ENCODE results near the gene SOX10. TPM values are rescaled to one million over a fixed set of nuclear protein-coding genes. Genes with fewer than 3 reads are reported as not detected.

SOX10 gene
- total RNA-seq, 4 donors from 2014 or later: 15.2 to 30.8 (median 20.5) TPM

DNA sequence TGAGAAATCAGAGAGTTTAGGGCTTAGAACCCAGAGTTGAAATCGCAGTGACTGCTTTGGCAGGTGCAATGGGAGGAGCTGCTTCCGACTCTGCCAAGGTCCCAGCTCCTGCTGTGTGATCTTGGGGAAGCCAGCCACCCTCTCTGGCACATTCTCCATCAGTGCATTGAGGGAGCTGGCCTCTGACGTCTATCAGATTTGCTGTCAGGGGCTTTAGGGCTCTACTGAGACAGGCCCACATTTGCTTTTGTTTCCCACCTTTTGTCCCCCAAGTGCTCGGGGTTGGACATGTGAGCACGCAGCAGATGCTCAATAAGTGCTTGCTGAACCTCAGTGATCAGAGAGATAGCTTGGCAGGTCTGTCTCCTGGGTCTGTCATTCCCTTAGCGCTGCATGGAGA lies 10.6 kb upstream of the SOX10 start:
- WGBS: 92% methylated on average over 6 of the region's 6 CpGs
- H3K9me3 ChIP-seq: no peaks in the 10 kb centered on the region
- TF ChIP-seq EP300 (IDR thresholded peaks at IDR 0.05) (no peak), POLR2A (IDR thresholded peaks at IDR 0.05) (no peak), POLR2AphosphoS5 (IDR thresholded peaks at IDR 0.05) (no peak)
- TF ChIP-seq, protein P1, sequence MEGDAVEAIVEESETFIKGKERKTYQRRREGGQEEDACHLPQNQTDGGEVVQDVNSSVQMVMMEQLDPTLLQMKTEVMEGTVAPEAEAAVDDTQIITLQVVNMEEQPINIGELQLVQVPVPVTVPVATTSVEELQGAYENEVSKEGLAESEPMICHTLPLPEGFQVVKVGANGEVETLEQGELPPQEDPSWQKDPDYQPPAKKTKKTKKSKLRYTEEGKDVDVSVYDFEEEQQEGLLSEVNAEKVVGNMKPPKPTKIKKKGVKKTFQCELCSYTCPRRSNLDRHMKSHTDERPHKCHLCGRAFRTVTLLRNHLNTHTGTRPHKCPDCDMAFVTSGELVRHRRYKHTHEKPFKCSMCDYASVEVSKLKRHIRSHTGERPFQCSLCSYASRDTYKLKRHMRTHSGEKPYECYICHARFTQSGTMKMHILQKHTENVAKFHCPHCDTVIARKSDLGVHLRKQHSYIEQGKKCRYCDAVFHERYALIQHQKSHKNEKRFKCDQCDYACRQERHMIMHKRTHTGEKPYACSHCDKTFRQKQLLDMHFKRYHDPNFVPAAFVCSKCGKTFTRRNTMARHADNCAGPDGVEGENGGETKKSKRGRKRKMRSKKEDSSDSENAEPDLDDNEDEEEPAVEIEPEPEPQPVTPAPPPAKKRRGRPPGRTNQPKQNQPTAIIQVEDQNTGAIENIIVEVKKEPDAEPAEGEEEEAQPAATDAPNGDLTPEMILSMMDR (IDR thresholded peaks at IDR 0.05): no peak
- H3K27me3 ChIP-seq: no peaks in the 10 kb centered on the region
- no peak overlapping the region for H3K27ac ChIP-seq
- DNase-seq (ENCODE audit: low spot score in 2 of 2): no peak
- H3K36me3 ChIP-seq: no peaks in the 10 kb centered on the region
- no peak overlapping the region for H3K4me3 ChIP-seq
- peaks cover 41% of the 10 kb centered on the region for H3K4me1 ChIP-seq

DNA sequence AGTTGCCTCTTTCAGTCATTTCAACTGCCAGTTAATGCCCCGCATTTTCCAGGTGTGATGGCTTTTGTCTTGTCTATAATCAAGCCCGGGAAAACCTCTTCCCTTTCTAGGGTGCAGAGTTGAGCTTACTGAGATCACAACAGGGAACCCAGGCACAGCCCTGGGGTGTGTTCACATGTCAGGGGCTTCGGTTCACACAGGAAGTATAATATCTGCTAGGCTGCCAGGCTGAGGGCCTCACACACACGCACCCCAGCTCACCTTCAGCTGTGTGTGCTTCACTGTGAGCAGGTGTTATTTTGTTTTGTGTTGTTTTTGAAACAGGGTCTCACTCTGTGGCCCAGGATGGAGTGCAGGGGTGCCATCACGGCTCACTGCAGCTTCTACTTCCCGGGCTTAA lies 9.7 kb upstream of the SOX10 start:
- no peak for DNase-seq (ENCODE audit: low spot score in 2 of 2)
- no peak for TF ChIP-seq EP300 (IDR thresholded peaks at IDR 0.05)
- TF ChIP-seq, protein P1 (IDR thresholded peaks at IDR 0.05): no peak
- no peak for TF ChIP-seq POLR2AphosphoS5 (IDR thresholded peaks at IDR 0.05)
- TF ChIP-seq POLR2A (IDR thresholded peaks at IDR 0.05): no peak
- 82% methylated on average over 6 of the region's 6 CpGs for WGBS
- no peaks in the 10 kb centered on the region for H3K36me3 ChIP-seq
- H3K27ac ChIP-seq: no peak overlapping the region
- peaks cover 32% of the 10 kb centered on the region for H3K4me1 ChIP-seq
- H3K27me3 ChIP-seq: no peaks in the 10 kb centered on the region
- no peaks in the 10 kb centered on the region for H3K9me3 ChIP-seq
- H3K4me3 ChIP-seq: no peak overlapping the region

DNA sequence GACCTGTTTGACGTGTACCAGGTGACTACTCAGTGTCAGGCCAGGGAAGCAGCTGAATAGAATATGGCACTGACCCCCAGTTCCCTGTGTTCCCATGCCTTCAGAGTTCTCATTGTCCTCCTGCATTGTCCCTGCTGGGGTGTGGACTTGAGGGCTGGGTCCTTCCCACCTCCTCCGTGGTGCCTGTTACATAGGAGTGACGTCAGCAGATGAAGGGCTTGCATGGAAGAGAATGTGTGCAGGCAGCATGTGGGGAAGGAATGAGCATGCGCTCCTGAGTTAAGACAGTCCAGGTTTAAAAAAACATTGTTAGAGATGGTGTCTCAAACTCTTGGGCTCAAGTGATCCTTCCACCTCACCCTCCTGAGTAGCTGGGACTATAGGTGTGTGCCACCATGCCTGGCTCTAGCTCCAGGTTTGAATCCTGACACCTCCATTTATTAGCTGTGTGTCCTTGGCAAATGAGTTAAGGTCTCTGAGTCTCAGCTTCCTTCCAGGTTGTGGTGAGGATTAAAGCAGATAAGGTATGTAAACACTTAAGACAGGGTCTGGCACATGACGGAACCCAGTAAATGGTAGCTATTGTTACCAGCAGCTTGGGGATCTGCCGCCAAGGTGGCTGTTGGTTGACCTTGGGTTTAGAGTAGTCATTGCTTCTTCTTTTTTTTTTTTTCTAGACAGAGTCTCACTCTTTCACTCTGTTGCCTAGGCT lies 7.5 kb upstream of the SOX10 start:
- H3K36me3 ChIP-seq: no peaks in the 10 kb centered on the region
- H3K4me3 ChIP-seq: no peak overlapping the region
- no peak overlapping the region for H3K27ac ChIP-seq
- no peaks in the 10 kb centered on the region for H3K9me3 ChIP-seq
- DNase-seq (ENCODE audit: low spot score in 2 of 2): no peak
- WGBS: 71% methylated on average over 6 of the region's 6 CpGs
- TF ChIP-seq EP300 (IDR thresholded peaks at IDR 0.05) (no peak), POLR2AphosphoS5 (IDR thresholded peaks at IDR 0.05) (no peak), POLR2A (IDR thresholded peaks at IDR 0.05) (no peak)
- TF ChIP-seq, protein P1 (IDR thresholded peaks at IDR 0.05): no peak
- peaks cover 10% of the 10 kb centered on the region for H3K4me1 ChIP-seq
- no peaks in the 10 kb centered on the region for H3K27me3 ChIP-seq

- TF ChIP-seq, protein P1 (IDR thresholded peaks at IDR 0.05): no peak
- Histone ChIP-seq H3K9me3 (no peaks in the 10 kb centered on the region), H3K4me1 (peaks cover under 1% of the 10 kb centered on the region), H3K36me3 (peaks cover 4% of the 10 kb centered on the region), H3K27me3 (no peaks in the 10 kb centered on the region), H3K27ac (no peak overlapping the region), H3K4me3 (no peak overlapping the region)
- no peak for DNase-seq (ENCODE audit: low spot score in 2 of 2)
- WGBS: 91% methylated on average over 7 of the region's 7 CpGs
Observed at GRCh38 chr22:37990862-37991261, 6.5 kb upstream of the SOX10 start.

DNA sequence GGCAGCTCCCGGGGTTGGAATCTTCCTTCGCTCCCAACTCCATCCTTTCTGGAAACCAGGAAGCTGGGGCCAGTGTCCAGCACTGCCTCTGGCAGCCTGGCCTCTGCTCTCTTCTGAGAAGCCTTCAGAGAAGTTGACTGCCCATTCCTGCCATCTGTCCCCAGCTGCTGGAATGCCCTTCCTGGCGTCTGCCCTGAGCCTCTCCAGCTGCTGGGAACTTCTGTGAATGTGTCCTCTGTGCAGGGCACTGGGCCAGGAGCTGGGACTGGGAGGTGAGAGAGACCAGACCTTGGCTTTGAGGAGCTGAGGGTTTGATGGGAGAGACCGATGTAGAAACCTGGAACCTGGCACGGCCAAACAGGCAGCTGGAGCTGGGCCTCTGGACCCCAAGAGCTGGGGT lies 5.9 kb upstream of the SOX10 start:
- H3K36me3 ChIP-seq: peaks cover 4% of the 10 kb centered on the region
- TF ChIP-seq, protein P1 (IDR thresholded peaks at IDR 0.05): no peak
- TF ChIP-seq POLR2A (IDR thresholded peaks at IDR 0.05) (no peak), POLR2AphosphoS5 (IDR thresholded peaks at IDR 0.05) (no peak), EP300 (IDR thresholded peaks at IDR 0.05) (no peak)
- H3K27ac ChIP-seq: no peak overlapping the region
- no peaks in the 10 kb centered on the region for H3K27me3 ChIP-seq
- DNase-seq (ENCODE audit: low spot score in 2 of 2): no peak
- 80% methylated on average over 3 of the region's 5 CpGs for WGBS
- H3K4me1 ChIP-seq: no peaks in the 10 kb centered on the region
- H3K4me3 ChIP-seq: no peak overlapping the region
- H3K9me3 ChIP-seq: no peaks in the 10 kb centered on the region
